Hepatic stellate cell (primary cell): Measurements from ENCODE around the gene GPBAR1.

Source experiments
- DNase-seq: peaks from one replicate; pipeline ENCODE4 v3.0.0; 2011; ENCODE audit warnings: low spot score

The GPBAR1 gene

GRCh38 chr2:218260742-218261422, at the start of gene GPBAR1:
GPBAR1 (plus strand) TSS chr2:218261015; CDS start chr2:218262725, 1,710 bp downstream.
- no peak for DNase-seq

GRCh38 chr2:218214116-218214515, 46.7 kb upstream of the GPBAR1 start:
- no peak for DNase-seq

- no peak for DNase-seq
Observed at GRCh38 chr2:218216336-218216673, 44.5 kb upstream of the GPBAR1 start.

GRCh38 chr2:218216674-218217359, 44.0 kb upstream of the GPBAR1 start, which contains the start of gene ARPC2:
ARPC2 (plus strand) TSS chr2:218217189; CDS start chr2:218217471, 282 bp downstream.
- DNase-seq = peak; percentile 94

GRCh38 chr2:218217360-218218267, 43.2 kb upstream of the GPBAR1 start:
- peak; percentile 48 for DNase-seq

- DNase-seq = no peak
Observed at GRCh38 chr2:218218268-218219185, 42.3 kb upstream of the GPBAR1 start.

GRCh38 chr2:218219934-218220333, 40.9 kb upstream of the GPBAR1 start:
- DNase-seq = no peak

- DNase-seq = no peak
Observed at GRCh38 chr2:218221000-218221399, 39.8 kb upstream of the GPBAR1 start.

GRCh38 chr2:218223046-218223445, 37.8 kb upstream of the GPBAR1 start:
- no peak for DNase-seq

GRCh38 chr2:218224186-218224585, 36.6 kb upstream of the GPBAR1 start:
- DNase-seq = no peak

GRCh38 chr2:218226903-218227302, 33.9 kb upstream of the GPBAR1 start:
- DNase-seq = no peak

- DNase-seq = no peak
Observed at GRCh38 chr2:218228366-218229090, 32.3 kb upstream of the GPBAR1 start.

- peak; percentile 67 for DNase-seq
Observed at GRCh38 chr2:218229239-218229638, 31.6 kb upstream of the GPBAR1 start.

- no peak for DNase-seq
Observed at GRCh38 chr2:218229851-218230250, 31.0 kb upstream of the GPBAR1 start.

GRCh38 chr2:218230882-218231281, 29.9 kb upstream of the GPBAR1 start:
- peak; percentile 36 for DNase-seq

GRCh38 chr2:218233543-218233942, 27.3 kb upstream of the GPBAR1 start:
- no peak for DNase-seq

- no peak for DNase-seq
Observed at GRCh38 chr2:218234521-218234920, 26.3 kb upstream of the GPBAR1 start.

GRCh38 chr2:218235017-218235416, 25.8 kb upstream of the GPBAR1 start:
- DNase-seq = no peak

- no peak for DNase-seq
Observed at GRCh38 chr2:218236829-218237228, 24.0 kb upstream of the GPBAR1 start.

GRCh38 chr2:218238887-218239286, 21.9 kb upstream of the GPBAR1 start:
- no peak for DNase-seq

GRCh38 chr2:218244204-218244603, 16.6 kb upstream of the GPBAR1 start:
- DNase-seq = no peak
